ENCODE data around the gene ABCA12. TPM values are rescaled to one million over a fixed set of nuclear protein-coding genes. Genes with fewer than 3 reads are reported as not detected.

Gene ABCA12
- total RNA-seq, 1 donor from 2014 or later, result 0.08 TPM

DNA sequence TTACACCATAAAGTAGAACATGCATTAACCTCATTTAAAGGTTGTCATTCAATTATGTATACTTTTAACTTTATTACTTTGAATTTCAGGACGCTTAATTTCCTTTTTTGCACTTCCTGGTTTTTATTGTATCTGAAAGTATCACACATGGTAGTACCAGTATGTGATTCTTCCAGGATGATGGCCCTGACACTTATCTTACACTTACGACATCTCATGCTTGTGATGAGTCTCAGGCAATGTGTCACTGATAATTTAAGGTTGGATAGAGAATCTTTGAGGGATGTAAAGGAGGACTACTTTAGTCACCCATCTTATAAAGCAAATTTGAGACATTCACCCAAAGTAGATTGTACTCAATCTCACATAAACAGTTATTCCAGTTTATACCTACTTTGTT lies 74.9 kb downstream of the ABCA12 start:
- Mint-ChIP-seq H3K9me3 (ENCODE audit: unreplicated experiment) (no peaks in the 10 kb centered on the region), H3K4me1 (ENCODE audit: unreplicated experiment) (peaks cover 6% of the 10 kb centered on the region), H3K4me3 (ENCODE audit: unreplicated experiment) (no peak overlapping the region)

DNA sequence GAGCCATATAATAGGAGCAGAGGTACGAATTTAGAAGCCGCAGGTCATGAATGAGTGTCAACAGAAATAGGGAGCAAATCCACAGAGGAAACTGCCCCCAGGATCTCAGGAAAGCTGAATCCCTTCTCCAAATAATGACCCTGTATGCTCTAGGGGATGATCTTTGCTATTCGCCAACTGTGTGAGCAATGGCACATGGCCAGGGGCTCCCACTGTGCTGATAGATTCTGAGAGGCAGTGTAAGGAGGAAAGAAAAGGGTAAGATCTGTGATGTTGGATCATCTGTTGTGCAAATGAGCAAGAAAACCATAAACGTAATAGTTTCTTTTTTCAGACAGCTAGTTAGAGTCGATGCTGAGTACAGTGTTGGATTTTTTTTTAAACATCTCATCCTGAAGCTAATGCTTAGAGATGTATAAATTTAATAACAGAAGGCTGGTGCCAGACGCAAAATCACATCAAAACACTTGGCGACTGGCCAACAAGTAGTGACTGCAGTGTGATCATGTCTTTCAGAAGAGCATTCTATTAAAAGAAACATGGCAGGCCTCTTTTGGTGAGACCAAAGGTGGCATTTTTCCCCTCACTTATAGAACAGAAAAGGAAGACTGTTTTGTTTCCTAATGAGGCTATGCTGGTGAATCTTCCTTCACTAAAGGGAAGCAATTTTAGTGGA lies 77.4 kb downstream of the ABCA12 start:
- Mint-ChIP-seq H3K27me3 (ENCODE audit: unreplicated experiment) (no peaks in the 10 kb centered on the region), H3K4me1 (ENCODE audit: unreplicated experiment) (peaks cover 6% of the 10 kb centered on the region), H3K9me3 (ENCODE audit: unreplicated experiment) (no peaks in the 10 kb centered on the region), H3K36me3 (ENCODE audit: unreplicated experiment) (no peaks in the 10 kb centered on the region), H3K4me3 (ENCODE audit: unreplicated experiment) (no peak overlapping the region), H3K27ac (ENCODE audit: unreplicated experiment) (no peak overlapping the region)
- DNase-seq (ENCODE audit: extremely low spot score, unreplicated experiment), result no peak
- TF ChIP-seq, protein P1, sequence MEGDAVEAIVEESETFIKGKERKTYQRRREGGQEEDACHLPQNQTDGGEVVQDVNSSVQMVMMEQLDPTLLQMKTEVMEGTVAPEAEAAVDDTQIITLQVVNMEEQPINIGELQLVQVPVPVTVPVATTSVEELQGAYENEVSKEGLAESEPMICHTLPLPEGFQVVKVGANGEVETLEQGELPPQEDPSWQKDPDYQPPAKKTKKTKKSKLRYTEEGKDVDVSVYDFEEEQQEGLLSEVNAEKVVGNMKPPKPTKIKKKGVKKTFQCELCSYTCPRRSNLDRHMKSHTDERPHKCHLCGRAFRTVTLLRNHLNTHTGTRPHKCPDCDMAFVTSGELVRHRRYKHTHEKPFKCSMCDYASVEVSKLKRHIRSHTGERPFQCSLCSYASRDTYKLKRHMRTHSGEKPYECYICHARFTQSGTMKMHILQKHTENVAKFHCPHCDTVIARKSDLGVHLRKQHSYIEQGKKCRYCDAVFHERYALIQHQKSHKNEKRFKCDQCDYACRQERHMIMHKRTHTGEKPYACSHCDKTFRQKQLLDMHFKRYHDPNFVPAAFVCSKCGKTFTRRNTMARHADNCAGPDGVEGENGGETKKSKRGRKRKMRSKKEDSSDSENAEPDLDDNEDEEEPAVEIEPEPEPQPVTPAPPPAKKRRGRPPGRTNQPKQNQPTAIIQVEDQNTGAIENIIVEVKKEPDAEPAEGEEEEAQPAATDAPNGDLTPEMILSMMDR (IDR thresholded peaks at IDR 0.05), result no peak

More for the DNA sequence above, 74.9 kb downstream of the ABCA12 start:
- no peak for DNase-seq (ENCODE audit: extremely low spot score, unreplicated experiment)
- Mint-ChIP-seq H3K27me3 (ENCODE audit: unreplicated experiment) (no peaks in the 10 kb centered on the region), H3K27ac (ENCODE audit: unreplicated experiment) (no peak overlapping the region), H3K36me3 (ENCODE audit: unreplicated experiment) (no peaks in the 10 kb centered on the region)
- TF ChIP-seq, protein P1 (IDR thresholded peaks at IDR 0.05), result no peak

DNA sequence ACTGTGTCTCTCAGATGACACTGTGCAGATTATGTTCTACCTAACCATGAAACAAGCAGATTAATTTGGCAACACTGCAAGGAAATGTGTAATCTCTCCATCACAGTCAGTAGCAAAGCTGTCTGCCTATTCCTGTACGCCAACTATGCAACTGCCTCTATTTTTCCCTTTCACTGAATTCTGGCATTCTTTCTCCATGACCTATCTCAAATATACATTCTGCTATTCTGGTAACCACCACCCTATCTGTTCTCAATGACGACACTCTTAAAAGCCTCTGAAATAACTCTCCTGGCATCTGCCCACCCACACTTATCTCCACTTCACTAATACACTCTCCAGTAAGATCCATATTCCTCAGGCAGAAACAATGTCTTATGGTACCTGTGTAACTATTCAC lies 78.7 kb downstream of the ABCA12 start:
- DNase-seq (ENCODE audit: extremely low spot score, unreplicated experiment), result no peak
- H3K4me3 Mint-ChIP-seq (ENCODE audit: unreplicated experiment), result no peak overlapping the region
- no peaks in the 10 kb centered on the region for H3K36me3 Mint-ChIP-seq (ENCODE audit: unreplicated experiment)
- H3K4me1 Mint-ChIP-seq (ENCODE audit: unreplicated experiment), result peaks cover 6% of the 10 kb centered on the region
- no peaks in the 10 kb centered on the region for H3K27me3 Mint-ChIP-seq (ENCODE audit: unreplicated experiment)
- TF ChIP-seq, protein P1 (IDR thresholded peaks at IDR 0.05), result no peak
- H3K9me3 Mint-ChIP-seq (ENCODE audit: unreplicated experiment), result no peaks in the 10 kb centered on the region
- H3K27ac Mint-ChIP-seq (ENCODE audit: unreplicated experiment), result no peak overlapping the region

DNA sequence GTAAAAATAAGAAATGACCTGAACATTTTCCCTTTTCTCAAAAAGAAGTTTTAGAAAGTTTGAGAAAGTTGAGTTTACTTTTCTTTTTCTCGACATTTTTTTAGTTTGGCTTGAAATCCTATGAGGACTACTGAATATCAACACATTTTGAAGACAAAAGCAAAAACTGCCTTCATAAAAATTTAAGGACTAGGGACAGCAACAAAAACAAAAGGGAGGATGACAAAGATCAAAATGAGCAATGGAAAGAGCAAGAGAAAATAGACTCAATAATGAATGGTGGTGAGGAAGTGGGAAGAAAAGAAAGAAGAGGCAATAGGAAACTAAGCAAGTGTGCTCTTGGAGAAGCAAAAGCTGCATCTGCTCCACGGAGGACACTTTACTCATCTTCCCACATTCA lies 82.5 kb downstream of the ABCA12 start:
- Mint-ChIP-seq H3K9me3 (ENCODE audit: unreplicated experiment) (no peaks in the 10 kb centered on the region), H3K36me3 (ENCODE audit: unreplicated experiment) (no peaks in the 10 kb centered on the region), H3K27ac (ENCODE audit: unreplicated experiment) (no peak overlapping the region), H3K4me3 (ENCODE audit: unreplicated experiment) (no peak overlapping the region), H3K27me3 (ENCODE audit: unreplicated experiment) (no peaks in the 10 kb centered on the region), H3K4me1 (ENCODE audit: unreplicated experiment) (peaks cover 2% of the 10 kb centered on the region)
- TF ChIP-seq, protein P1 (IDR thresholded peaks at IDR 0.05), result no peak
- DNase-seq (ENCODE audit: extremely low spot score, unreplicated experiment), result no peak

DNA sequence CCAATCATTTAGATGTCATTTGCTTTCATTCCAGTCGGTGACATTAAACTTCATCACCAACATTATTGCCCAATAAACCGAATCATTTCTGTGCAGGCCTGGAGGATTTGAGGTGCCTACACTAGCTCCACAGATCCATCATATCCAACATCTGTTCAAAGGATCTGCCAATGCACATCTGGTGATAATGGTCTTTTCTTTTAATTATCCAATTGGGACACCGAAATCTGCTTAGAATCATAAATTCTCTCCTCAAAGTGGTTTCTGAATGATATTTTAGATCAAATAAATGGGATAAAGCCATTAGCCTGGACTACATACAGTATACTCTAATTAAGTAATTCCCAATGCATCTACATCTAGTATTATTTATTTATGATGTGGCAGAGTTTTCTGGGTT lies 85.6 kb downstream of the ABCA12 start:
- no peak for DNase-seq (ENCODE audit: extremely low spot score, unreplicated experiment)
- TF ChIP-seq, protein P1 (IDR thresholded peaks at IDR 0.05), result no peak
- Mint-ChIP-seq H3K4me1 (ENCODE audit: unreplicated experiment) (no peaks in the 10 kb centered on the region), H3K36me3 (ENCODE audit: unreplicated experiment) (no peaks in the 10 kb centered on the region), H3K27ac (ENCODE audit: unreplicated experiment) (no peak overlapping the region), H3K4me3 (ENCODE audit: unreplicated experiment) (no peak overlapping the region), H3K27me3 (ENCODE audit: unreplicated experiment) (no peaks in the 10 kb centered on the region), H3K9me3 (ENCODE audit: unreplicated experiment) (no peaks in the 10 kb centered on the region)
